Measurements from ENCODE around the gene GRAP. TPM values are rescaled to one million over a fixed set of nuclear protein-coding genes. Genes with fewer than 3 reads are reported as not detected.
"Not testable (repeated sequence)": the region's sequence is repeated elsewhere in the genome, so short reads cannot be mapped to it uniquely, and the experiment has no call there.

The GRAP gene
- polyA plus RNA-seq, 3 donors from 2014 or later = 5.2 to 19.0 (median 18.3) TPM

DNA sequence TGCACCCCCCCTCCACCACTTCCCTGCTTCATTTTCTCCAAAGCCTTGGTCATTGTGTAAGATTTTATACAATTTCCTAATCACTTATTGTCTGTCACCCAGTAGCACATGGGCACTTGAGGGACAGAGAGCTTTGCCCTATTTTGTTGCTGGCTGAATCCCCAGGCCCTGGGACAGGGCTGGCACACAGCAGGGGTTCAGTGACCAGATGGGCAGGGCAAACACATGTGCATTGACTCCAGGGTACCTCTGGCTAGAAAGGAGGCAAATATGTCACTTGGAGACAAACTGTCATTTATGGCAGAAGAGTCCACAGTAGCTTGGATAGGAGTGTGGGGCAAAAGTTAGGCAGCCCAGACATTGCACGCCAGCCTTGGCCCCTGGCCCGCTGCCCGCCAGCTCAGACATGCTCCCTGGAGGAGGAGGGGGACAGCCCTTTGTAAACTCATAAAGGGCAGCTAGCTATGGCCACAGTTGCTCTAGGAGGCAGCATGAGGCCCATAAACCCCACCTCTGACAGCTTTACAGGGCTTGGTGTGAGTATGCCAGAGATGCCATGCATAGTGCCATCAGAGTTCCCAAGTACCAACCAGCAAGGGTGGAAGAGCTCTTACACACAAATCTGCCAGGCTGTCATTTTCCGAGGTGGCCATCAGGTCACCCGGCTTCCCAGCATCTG, 15.8 kb downstream of the GRAP start:
- not testable (repeated sequence) for H3K4me1 Mint-ChIP-seq; DNase-seq; H3K9me3 Mint-ChIP-seq; H3K27me3 Mint-ChIP-seq (ENCODE audit: low read depth in 3 of 3); H3K36me3 Mint-ChIP-seq; H3K4me3 Mint-ChIP-seq; H3K27ac Mint-ChIP-seq

GRCh38 chr17:19029740-19030139, 17.0 kb downstream of the GRAP start:
- H3K4me3 Mint-ChIP-seq; H3K27ac Mint-ChIP-seq; H3K36me3 Mint-ChIP-seq; H3K9me3 Mint-ChIP-seq; DNase-seq; H3K4me1 Mint-ChIP-seq; H3K27me3 Mint-ChIP-seq (ENCODE audit: low read depth in 3 of 3): not testable (repeated sequence)

DNA sequence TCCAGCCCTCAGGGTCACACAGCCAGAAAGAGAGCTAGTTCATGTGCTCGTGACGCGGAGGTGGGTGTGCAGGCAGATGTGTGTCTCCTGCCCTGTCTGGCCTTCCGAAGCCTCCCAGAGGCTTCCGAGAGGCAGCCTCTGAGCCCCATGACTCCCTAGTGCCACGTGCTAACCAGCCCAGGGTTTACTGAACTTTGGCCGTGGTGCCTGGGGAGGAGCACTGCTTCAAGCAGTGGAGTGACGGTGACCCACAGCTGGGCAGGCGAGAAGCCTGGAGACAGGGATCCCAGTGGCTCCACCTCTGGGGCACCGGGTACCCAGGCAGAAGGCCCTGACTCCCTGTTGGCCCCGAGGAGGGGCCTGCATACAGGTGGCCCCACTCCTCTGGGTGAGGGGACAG, 18.1 kb downstream of the GRAP start:
- DNase-seq; H3K4me1 Mint-ChIP-seq; H3K4me3 Mint-ChIP-seq; H3K27ac Mint-ChIP-seq; H3K9me3 Mint-ChIP-seq; H3K27me3 Mint-ChIP-seq (ENCODE audit: low read depth in 3 of 3); H3K36me3 Mint-ChIP-seq: not testable (repeated sequence)

GRCh38 chr17:19024101-19025078, 22.4 kb downstream of the GRAP start:
- Mint-ChIP-seq H3K27me3 (ENCODE audit: low read depth in 3 of 3) (no peaks in the 10 kb centered on the region), H3K4me1 (no peaks in the 10 kb centered on the region), H3K4me3 (no peak overlapping the region), H3K27ac (peak overlapping the region in 1 of 6 donors; percentile 80), H3K9me3 (no peaks in the 10 kb centered on the region), H3K36me3 (peaks cover 0 to 13% (median 0%) of the 10 kb centered on the region in 3 donors)
- DNase-seq = no peak

DNA sequence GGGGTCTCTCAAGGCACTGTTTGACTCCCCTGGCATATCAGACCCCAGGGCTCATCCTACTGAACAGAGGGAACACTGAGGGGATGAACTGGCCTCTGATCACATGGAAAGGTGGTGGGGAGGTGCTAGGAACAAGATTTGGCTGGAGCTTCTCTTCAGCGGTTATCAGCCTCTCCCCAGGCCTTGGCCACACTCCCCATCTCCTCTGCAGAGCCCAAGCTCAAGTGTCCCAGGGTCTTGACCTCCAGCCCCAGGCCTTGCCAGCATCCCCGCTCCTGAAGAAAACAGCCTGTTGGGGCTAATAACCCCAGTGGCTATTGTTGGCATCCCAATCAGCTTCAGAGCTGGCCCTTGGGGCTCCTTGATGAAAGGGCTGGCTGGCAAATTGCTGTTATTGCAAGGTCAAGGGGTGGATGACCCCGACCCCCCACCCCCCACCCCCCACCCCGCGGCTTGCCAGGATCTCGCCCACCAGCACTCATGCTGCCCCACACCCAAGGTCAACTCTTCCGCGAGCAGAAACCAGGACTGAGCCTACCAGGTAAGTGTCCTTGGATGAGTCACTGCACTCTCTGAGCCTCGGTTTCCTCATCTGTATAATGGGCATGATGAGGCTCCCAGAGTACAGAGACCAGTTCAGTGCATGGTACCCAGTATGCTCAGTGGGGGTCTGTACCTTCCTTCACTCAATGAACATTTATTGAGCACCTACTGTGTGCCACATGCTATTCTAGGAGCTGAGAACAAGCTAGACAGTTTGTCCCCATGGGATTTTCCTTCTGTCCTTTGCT, 23.4 kb downstream of the GRAP start:
- DNase-seq = no peak
- no peak overlapping the region for H3K4me3 Mint-ChIP-seq
- H3K9me3 Mint-ChIP-seq = no peaks in the 10 kb centered on the region
- no peak overlapping the region for H3K27ac Mint-ChIP-seq
- H3K4me1 Mint-ChIP-seq = no peaks in the 10 kb centered on the region
- H3K36me3 Mint-ChIP-seq = peaks cover 0 to 13% (median 3%) of the 10 kb centered on the region in 3 donors
- peaks cover 0 to 2% (median 0%) of the 10 kb centered on the region in 3 donors for H3K27me3 Mint-ChIP-seq (ENCODE audit: low read depth in 3 of 3)

GRCh38 chr17:19022747-19023146, 24.0 kb downstream of the GRAP start:
- Mint-ChIP-seq H3K4me3 (no peak overlapping the region), H3K27me3 (ENCODE audit: low read depth in 3 of 3) (peaks cover 0 to 2% (median 0%) of the 10 kb centered on the region in 3 donors), H3K9me3 (no peaks in the 10 kb centered on the region), H3K27ac (peak overlapping the region in 1 of 6 donors; percentile 55), H3K36me3 (peaks cover 0 to 13% (median 3%) of the 10 kb centered on the region in 3 donors), H3K4me1 (no peaks in the 10 kb centered on the region)
- DNase-seq = no peak

DNA sequence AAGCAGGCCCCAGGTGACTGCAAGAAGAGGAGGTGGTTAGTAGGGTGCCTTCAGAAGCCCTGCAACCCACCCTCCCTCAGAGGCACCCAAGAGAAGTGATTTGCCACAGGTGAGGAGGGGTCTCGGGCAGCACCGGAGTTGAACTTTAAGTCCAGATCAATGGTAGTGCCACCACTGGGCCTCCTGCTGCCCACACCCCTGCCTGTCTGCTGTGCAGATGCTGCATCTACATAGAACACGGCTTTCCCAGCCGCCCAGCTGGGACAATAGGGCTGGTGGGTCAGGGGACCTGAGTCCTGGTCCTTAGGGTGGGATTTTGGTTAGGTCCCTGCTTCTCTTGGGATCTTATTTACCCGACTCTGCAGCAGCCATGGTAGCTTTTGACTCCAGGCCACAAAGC, 24.6 kb downstream of the GRAP start:
- no peak for DNase-seq
- Mint-ChIP-seq H3K4me3 (no peak overlapping the region), H3K4me1 (no peaks in the 10 kb centered on the region), H3K9me3 (no peaks in the 10 kb centered on the region), H3K36me3 (peaks cover 0 to 13% (median 3%) of the 10 kb centered on the region in 3 donors), H3K27ac (no peak overlapping the region), H3K27me3 (ENCODE audit: low read depth in 3 of 3) (peaks cover 0 to 2% (median 0%) of the 10 kb centered on the region in 3 donors)

DNA sequence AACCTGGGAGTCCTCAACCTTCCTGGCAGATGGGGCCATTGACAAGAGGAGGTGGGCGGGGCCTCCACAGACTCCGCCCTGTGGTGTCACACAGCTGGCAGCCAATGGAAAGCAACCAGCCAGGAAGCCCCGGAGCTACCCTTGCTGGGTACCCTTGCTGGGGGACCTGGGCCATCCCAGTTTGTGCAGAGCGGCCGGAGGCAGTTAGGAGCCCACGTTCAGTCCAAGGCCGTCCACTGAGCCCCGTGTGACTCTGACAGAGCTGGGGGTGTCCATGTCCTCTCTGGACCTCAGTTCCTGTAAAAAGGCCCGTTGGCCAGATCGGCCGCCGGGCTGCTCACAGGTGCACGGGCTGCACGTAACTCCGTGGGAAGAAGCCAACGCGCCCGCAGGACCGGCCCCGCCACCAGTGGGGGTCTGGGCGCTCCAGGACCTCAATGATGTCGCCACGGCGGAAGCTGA, 25.1 kb downstream of the GRAP start:
- Mint-ChIP-seq H3K36me3 (peaks cover 0 to 13% (median 3%) of the 10 kb centered on the region in 3 donors), H3K27me3 (ENCODE audit: low read depth in 3 of 3) (peaks cover 0 to 4% (median 2%) of the 10 kb centered on the region in 3 donors), H3K9me3 (no peaks in the 10 kb centered on the region), H3K4me3 (no peak overlapping the region), H3K4me1 (no peaks in the 10 kb centered on the region), H3K27ac (no peak overlapping the region)
- peak in 2 of 3 donors; percentile 11 to 19 for DNase-seq

GRCh38 chr17:19021011-19021621, 25.6 kb downstream of the GRAP start:
- not testable (repeated sequence) for H3K27me3 Mint-ChIP-seq (ENCODE audit: low read depth in 3 of 3); H3K27ac Mint-ChIP-seq; H3K4me1 Mint-ChIP-seq; H3K9me3 Mint-ChIP-seq; H3K4me3 Mint-ChIP-seq; DNase-seq
- peaks cover 0 to 13% (median 3%) of the 10 kb centered on the region in 3 donors for H3K36me3 Mint-ChIP-seq

DNA sequence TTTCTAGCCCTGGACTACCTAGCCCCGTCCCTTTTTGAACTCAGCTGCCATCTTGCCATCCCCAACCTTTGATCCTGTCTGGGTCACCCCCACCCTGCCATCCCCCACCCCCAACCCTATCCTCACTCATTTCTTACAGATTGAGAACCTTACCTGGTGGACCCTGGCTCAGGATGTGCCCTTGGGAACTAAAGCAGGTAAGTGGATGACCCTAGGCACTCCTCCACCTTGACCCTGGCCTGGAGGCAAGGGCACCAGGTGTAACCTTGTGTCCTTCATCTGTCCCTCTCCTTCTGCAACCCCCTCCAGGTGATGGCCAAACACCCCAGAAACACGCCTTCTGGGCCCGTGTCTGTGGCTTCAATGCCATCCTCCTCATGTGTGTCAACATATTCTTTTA, 26.7 kb downstream of the GRAP start:
- Mint-ChIP-seq H3K27me3 (ENCODE audit: low read depth in 3 of 3) (peaks cover 0 to 6% (median 5%) of the 10 kb centered on the region in 3 donors), H3K36me3 (peaks cover 0 to 13% (median 3%) of the 10 kb centered on the region in 3 donors), H3K4me3 (no peak overlapping the region), H3K9me3 (no peaks in the 10 kb centered on the region), H3K4me1 (no peaks in the 10 kb centered on the region), H3K27ac (no peak overlapping the region)
- no peak for DNase-seq

DNA sequence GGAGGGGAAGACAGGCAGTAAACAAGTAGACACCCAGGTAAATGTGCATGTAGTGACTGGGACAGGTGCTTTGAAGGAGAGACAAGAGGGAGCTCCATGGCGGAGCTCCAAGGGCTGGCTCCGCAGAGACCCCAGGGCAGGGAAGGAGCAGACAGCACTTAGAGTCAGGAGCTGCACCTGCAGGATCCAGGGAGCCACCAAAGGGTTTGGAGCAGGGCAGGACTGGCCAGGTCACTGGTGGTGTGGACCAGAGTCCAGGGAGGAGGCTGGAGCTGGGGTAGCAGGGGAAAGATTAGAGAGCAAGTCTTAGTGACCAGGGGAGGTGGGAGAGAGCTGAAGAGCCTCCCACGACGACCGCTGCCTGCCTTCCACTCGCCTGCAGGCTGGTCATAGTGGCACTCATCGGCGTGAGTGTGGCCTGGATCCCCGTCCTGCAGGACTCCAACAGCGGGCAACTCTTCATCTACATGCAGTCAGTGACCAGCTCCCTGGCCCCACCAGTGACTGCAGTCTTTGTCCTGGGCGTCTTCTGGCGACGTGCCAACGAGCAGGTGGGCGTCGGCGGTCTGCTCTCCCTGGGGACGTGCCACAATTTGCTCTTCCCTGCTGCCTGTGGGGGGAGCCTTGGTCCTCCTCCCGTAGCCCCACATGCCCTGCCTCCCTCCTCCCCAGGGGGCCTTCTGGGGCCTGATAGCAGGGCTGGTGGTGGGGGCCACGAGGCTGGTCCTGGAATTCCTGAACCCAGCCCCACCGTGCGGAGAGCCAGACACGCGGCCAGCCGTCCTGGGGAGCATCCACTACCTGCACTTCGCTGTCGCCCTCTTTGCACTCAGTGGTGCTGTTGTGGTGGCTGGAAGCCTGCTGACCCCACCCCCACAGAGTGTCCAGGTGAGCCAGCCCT, 27.5 kb downstream of the GRAP start:
- H3K9me3 Mint-ChIP-seq = no peaks in the 10 kb centered on the region
- no peaks in the 10 kb centered on the region for H3K4me1 Mint-ChIP-seq
- no peak for DNase-seq
- H3K4me3 Mint-ChIP-seq = no peak overlapping the region
- H3K36me3 Mint-ChIP-seq = peaks cover 0 to 8% (median 3%) of the 10 kb centered on the region in 3 donors
- H3K27me3 Mint-ChIP-seq (ENCODE audit: low read depth in 3 of 3) = peaks cover 0 to 6% (median 5%) of the 10 kb centered on the region in 3 donors
- no peak overlapping the region for H3K27ac Mint-ChIP-seq

DNA sequence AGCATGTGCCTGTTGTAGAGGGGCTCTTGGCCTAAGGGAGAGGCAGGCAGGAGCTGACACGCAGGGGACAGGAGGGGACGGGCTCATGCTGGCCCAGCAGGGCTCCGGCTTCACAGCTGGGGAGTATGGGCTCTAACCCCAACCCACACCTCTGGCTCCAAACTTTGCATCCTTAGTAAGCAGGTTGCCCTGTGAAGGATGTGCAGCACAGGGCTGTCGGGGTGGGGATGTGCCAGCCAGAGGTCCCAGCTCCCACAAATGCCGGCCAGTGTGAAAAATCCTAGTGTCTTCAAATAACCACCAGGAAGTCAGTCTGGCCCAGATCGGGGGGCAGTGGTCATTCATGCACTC, 28.2 kb downstream of the GRAP start:
- Mint-ChIP-seq H3K4me3 (no peak overlapping the region), H3K4me1 (no peaks in the 10 kb centered on the region), H3K36me3 (peaks cover 0 to 8% (median 3%) of the 10 kb centered on the region in 3 donors), H3K27ac (no peak overlapping the region), H3K9me3 (no peaks in the 10 kb centered on the region), H3K27me3 (ENCODE audit: low read depth in 3 of 3) (peaks cover 0 to 6% (median 5%) of the 10 kb centered on the region in 3 donors)
- DNase-seq = no peak
